Measurements from ENCODE around the gene STRIT1. TPM values are rescaled to one million over a fixed set of nuclear protein-coding genes. Genes with fewer than 3 reads are reported as not detected.

STRIT1 gene
- total RNA-seq, 1 donor from 2014 or later = not detected

DNA sequence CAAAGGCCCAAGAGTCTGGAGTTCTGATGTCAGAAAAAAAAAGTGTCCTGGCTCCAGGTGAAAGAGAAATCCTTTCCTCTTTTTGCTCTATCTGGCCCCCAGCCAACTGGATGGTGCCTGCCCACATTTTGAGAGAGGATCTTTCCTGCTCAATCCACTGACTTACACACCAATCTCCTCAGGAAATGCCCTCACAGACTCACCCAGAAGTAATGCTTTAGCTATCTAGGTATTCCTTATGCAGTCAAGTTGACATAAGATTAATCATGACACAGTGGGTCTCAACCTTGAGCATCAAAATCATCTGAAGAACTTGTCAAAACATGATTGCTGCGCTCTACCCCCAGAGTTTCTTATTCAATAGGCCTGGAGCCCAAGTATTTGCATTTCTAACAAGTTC is 31.2 kb downstream of the STRIT1 start:
- TF ChIP-seq, protein P1, sequence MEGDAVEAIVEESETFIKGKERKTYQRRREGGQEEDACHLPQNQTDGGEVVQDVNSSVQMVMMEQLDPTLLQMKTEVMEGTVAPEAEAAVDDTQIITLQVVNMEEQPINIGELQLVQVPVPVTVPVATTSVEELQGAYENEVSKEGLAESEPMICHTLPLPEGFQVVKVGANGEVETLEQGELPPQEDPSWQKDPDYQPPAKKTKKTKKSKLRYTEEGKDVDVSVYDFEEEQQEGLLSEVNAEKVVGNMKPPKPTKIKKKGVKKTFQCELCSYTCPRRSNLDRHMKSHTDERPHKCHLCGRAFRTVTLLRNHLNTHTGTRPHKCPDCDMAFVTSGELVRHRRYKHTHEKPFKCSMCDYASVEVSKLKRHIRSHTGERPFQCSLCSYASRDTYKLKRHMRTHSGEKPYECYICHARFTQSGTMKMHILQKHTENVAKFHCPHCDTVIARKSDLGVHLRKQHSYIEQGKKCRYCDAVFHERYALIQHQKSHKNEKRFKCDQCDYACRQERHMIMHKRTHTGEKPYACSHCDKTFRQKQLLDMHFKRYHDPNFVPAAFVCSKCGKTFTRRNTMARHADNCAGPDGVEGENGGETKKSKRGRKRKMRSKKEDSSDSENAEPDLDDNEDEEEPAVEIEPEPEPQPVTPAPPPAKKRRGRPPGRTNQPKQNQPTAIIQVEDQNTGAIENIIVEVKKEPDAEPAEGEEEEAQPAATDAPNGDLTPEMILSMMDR (IDR thresholded peaks at IDR 0.05; ENCODE audit: insufficient read depth, low read length, severe bottlenecking) = no peak
- DNase-seq (ENCODE audit: low read depth) (peak; percentile 96), FAIRE-seq (no peak)
- no peaks in the 10 kb centered on the region for H3K27me3 ChIP-seq (ENCODE audit: control insufficient read depth, insufficient read depth, low read length)
- H3K36me3 ChIP-seq (ENCODE audit: control insufficient read depth, insufficient read depth, low read length) = no peaks in the 10 kb centered on the region
- no peak overlapping the region for H3K4me3 ChIP-seq (ENCODE audit: low read depth, low read length)

DNA sequence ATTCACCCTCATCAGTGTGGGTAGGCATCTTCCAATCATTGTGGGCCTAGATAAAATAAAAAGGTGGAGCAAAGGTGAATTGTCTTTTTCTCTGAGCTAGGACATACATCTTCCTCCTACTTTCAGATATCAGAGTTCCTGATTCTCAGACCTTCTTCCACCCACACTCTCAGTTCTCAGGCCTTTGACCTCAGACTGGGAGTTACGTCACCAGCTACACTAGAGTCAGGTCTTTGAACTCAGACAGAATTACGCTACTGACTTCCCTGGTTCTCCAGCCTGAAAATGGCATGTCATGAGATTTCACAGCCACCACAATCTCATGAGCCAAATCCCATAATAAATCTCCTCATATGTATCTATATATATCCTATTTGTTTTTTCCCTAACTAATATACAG is 39.0 kb downstream of the STRIT1 start:
- H3K27me3 ChIP-seq (ENCODE audit: control insufficient read depth, insufficient read depth, low read length) = no peaks in the 10 kb centered on the region
- no peak for FAIRE-seq

DNA sequence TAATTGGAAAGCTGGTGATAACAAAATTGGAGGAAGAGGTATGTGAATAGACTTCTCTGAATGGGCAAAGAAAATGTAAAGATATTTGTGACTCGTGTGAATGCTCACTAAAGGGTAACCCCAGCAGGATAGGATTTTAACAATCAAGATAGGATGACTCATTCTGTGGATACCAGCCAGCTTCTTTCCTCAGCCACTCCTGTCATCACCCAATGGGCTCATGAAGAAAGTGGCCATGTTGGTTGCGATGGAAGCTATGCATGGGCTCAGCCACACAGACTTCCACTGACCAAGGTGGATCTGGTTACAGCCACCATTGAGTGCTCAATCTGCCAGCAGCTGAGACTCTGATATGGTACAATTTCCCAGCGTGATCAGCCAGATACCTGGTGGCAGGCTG is 40.9 kb downstream of the STRIT1 start:
- Histone ChIP-seq H3K4me3 (ENCODE audit: low read depth, low read length) (no peak overlapping the region), H3K27me3 (ENCODE audit: control insufficient read depth, insufficient read depth, low read length) (no peaks in the 10 kb centered on the region), H3K36me3 (ENCODE audit: control insufficient read depth, insufficient read depth, low read length) (no peaks in the 10 kb centered on the region)
- TF ChIP-seq, protein P1 (IDR thresholded peaks at IDR 0.05; ENCODE audit: insufficient read depth, low read length, severe bottlenecking) = no peak
- FAIRE-seq = peak; percentile 76
- peak; percentile 76 for DNase-seq (ENCODE audit: low read depth)

More for the DNA sequence above, 39.0 kb downstream of the STRIT1 start:
- no peak overlapping the region for H3K4me3 ChIP-seq (ENCODE audit: low read depth, low read length)
- H3K36me3 ChIP-seq (ENCODE audit: control insufficient read depth, insufficient read depth, low read length) = no peaks in the 10 kb centered on the region
- TF ChIP-seq, protein P1 (IDR thresholded peaks at IDR 0.05; ENCODE audit: insufficient read depth, low read length, severe bottlenecking) = no peak
- no peak for DNase-seq (ENCODE audit: low read depth)

DNA sequence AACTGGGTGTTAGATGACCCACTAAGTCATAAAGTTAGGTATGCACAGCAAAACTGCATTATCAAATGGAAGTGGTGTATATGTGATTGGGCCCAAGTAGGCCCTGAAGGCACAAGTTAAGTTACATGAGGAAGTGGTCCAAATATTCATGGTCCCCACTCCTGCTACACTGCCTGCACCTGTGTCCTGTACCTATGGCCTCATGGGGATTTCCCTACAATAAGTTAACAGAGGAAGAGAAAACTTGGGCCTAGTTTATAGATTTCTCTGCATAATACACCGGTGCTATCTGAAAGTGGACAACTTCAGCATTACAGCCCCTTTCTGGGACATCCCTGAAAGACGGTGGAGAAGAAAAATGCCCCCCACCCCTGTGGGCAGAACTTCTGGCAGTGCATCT is 41.5 kb downstream of the STRIT1 start:
- DNase-seq (ENCODE audit: low read depth) = no peak
- Histone ChIP-seq H3K27me3 (ENCODE audit: control insufficient read depth, insufficient read depth, low read length) (no peaks in the 10 kb centered on the region), H3K36me3 (ENCODE audit: control insufficient read depth, insufficient read depth, low read length) (no peaks in the 10 kb centered on the region), H3K4me3 (ENCODE audit: low read depth, low read length) (no peak overlapping the region)
- TF ChIP-seq, protein P1 (IDR thresholded peaks at IDR 0.05; ENCODE audit: insufficient read depth, low read length, severe bottlenecking) = no peak
- no peak for FAIRE-seq

DNA sequence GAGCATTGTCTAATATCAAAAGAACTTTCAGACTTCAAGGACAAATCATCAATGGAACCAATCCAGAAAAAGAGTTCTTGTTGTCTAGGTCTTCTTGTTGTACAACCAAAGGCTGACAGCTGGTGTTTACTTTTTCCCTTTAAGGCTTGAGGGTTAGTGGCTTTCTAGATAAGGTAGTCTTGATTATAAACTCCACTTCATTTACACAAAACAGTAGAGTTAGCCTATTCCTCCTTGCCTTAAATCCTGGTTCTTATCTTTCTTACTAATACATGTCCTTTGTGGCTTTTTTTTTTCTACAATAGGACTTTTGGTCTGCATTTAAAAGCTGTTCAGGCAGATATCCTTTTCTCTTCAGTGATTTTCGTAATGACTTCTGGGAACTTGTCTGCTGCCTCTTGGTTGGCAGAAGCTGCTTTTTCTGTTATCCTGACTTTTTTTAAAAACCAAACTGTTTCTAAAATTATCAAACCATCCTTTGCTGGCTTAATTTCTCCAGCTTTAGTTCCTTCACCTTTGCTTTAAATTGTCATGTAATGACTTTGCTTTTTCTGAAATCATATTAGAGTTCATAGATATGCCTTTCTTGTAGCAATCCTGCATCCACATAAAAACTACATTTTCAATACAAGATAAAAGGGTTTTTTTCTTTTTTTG is 44.8 kb downstream of the STRIT1 start:
- FAIRE-seq = no peak
- H3K36me3 ChIP-seq (ENCODE audit: control insufficient read depth, insufficient read depth, low read length) = no peaks in the 10 kb centered on the region
- no peak for DNase-seq (ENCODE audit: low read depth)
- no peaks in the 10 kb centered on the region for H3K27me3 ChIP-seq (ENCODE audit: control insufficient read depth, insufficient read depth, low read length)
- no peak overlapping the region for H3K4me3 ChIP-seq (ENCODE audit: low read depth, low read length)
- TF ChIP-seq, protein P1 (IDR thresholded peaks at IDR 0.05; ENCODE audit: insufficient read depth, low read length, severe bottlenecking) = no peak

DNA sequence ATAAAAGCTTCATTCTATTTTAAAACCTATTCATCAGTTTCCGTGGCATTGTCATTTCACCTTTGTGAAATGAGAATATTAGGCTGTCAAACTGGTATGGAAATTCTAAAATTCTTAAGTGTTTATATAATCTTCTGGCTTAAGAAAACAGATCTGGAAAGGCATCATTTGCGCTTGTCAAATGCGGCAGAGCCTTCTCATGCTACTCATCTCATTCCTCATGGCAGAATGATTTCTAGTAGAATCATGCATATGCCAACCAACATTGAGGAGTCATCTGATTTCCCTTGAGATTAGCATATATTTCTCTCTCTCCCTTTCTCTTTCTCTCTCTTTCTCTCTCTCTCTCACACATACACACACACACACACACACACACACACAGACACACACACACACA is 48.8 kb downstream of the STRIT1 start:
- TF ChIP-seq, protein P1 (IDR thresholded peaks at IDR 0.05; ENCODE audit: insufficient read depth, low read length, severe bottlenecking) = no peak
- no peaks in the 10 kb centered on the region for H3K36me3 ChIP-seq (ENCODE audit: control insufficient read depth, insufficient read depth, low read length)
- no peak overlapping the region for H3K4me3 ChIP-seq (ENCODE audit: low read depth, low read length)
- DNase-seq (ENCODE audit: low read depth) (no peak), FAIRE-seq (no peak)
- H3K27me3 ChIP-seq (ENCODE audit: control insufficient read depth, insufficient read depth, low read length) = no peaks in the 10 kb centered on the region

Measured in bronchial epithelial cell (primary cell).